ENCODE measurements around the gene RPL22L1.

GRCh38 chr3:170863816-170864215 lies 6.2 kb downstream of the RPL22L1 start:
- TF ChIP-seq, protein P1, sequence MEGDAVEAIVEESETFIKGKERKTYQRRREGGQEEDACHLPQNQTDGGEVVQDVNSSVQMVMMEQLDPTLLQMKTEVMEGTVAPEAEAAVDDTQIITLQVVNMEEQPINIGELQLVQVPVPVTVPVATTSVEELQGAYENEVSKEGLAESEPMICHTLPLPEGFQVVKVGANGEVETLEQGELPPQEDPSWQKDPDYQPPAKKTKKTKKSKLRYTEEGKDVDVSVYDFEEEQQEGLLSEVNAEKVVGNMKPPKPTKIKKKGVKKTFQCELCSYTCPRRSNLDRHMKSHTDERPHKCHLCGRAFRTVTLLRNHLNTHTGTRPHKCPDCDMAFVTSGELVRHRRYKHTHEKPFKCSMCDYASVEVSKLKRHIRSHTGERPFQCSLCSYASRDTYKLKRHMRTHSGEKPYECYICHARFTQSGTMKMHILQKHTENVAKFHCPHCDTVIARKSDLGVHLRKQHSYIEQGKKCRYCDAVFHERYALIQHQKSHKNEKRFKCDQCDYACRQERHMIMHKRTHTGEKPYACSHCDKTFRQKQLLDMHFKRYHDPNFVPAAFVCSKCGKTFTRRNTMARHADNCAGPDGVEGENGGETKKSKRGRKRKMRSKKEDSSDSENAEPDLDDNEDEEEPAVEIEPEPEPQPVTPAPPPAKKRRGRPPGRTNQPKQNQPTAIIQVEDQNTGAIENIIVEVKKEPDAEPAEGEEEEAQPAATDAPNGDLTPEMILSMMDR (IDR thresholded peaks at IDR 0.05) = no peak
- TF ChIP-seq POLR2AphosphoS5 (IDR thresholded peaks at IDR 0.05) (no peak), POLR2A (IDR thresholded peaks at IDR 0.05) (no peak), EP300 (IDR thresholded peaks at IDR 0.05) (no peak)

Measured in sigmoid colon (tissue), 4 donors.